Mesendoderm (in vitro differentiated cells): ENCODE data around the gene SUFU.

Experiments used
- DNase-seq: peaks from one replicate; pipeline ENCODE4 v3.0.0; 2013
- H2AK5ac ChIP-seq: 2 replicates; pipeline ENCODE4 v1.6.1; 2013; ENCODE audit warnings: low read length, inconsistent platforms
- H2BK120ac ChIP-seq: 2 replicates; pipeline ENCODE4 v1.6.1; 2013; ENCODE audit warnings: low read depth, mild to moderate bottlenecking, low read length, moderate library complexity, mixed read lengths
- H2BK15ac ChIP-seq: replicated peaks from 2 replicates; pipeline ENCODE4 v1.6.1; 2013; ENCODE audit warnings: low read depth, mild to moderate bottlenecking, moderate library complexity
- H2BK5ac ChIP-seq: 2 replicates; pipeline ENCODE4 v1.6.1; 2013; ENCODE audit warnings: low read length, inconsistent platforms
- H3K18ac ChIP-seq: 2 replicates; pipeline ENCODE4 v1.6.1; 2013; ENCODE audit warnings: mild to moderate bottlenecking, low read length, mixed read lengths
- H3K23ac ChIP-seq: one replicate; pipeline ENCODE4 v1.6.1; 2013; ENCODE audit warnings: low read length
- H3K27ac ChIP-seq: 2 replicates; pipeline ENCODE4 v1.5.1; 2013; ENCODE audit warnings: low read depth, mild to moderate bottlenecking, inconsistent platforms, low read length, moderate library complexity
- H3K27me3 ChIP-seq: 2 replicates; pipeline ENCODE4 v1.6.1; 2013; ENCODE audit warnings: low read length, control low read depth, mild to moderate bottlenecking, inconsistent platforms; ENCODE audit not compliant: insufficient read depth, poor library complexity
- H3K36me3 ChIP-seq: 2 replicates; pipeline ENCODE4 v1.6.1; 2013; ENCODE audit warnings: low read length, inconsistent platforms; ENCODE audit not compliant: control insufficient read depth, insufficient read depth
- H3K4ac ChIP-seq: one replicate; pipeline ENCODE4 v1.6.1; 2013; ENCODE audit warnings: low read depth, mild to moderate bottlenecking, low read length, moderate library complexity
- H3K4me1 ChIP-seq: 2 replicates; pipeline ENCODE4 v1.6.1; 2013; ENCODE audit warnings: low read depth, low read length, inconsistent platforms; ENCODE audit not compliant: control insufficient read depth
- H3K4me2 ChIP-seq: 2 replicates; pipeline ENCODE4 v1.6.1; 2013; ENCODE audit warnings: low read length
- H3K4me3 ChIP-seq: 2 replicates; pipeline ENCODE4 v1.5.1; 2013; ENCODE audit warnings: mild to moderate bottlenecking, low read length
- H3K56ac ChIP-seq: one replicate; pipeline ENCODE4 v1.6.1; 2013; ENCODE audit warnings: low read length
- H3K79me1 ChIP-seq: 2 replicates; pipeline ENCODE4 v1.6.1; 2013; ENCODE audit warnings: low read length, inconsistent platforms
- H3K79me2 ChIP-seq: 2 replicates; pipeline ENCODE4 v1.6.1; 2013; ENCODE audit warnings: mild to moderate bottlenecking, low read length; ENCODE audit not compliant: control insufficient read depth, insufficient read depth
- H3K9ac ChIP-seq: 2 replicates; pipeline ENCODE4 v1.6.1; 2013; ENCODE audit warnings: low read length, inconsistent platforms
- H4K5ac ChIP-seq: one replicate; pipeline ENCODE4 v1.6.1; 2013; ENCODE audit warnings: low read length
- H4K8ac ChIP-seq: one replicate; pipeline ENCODE4 v1.6.1; 2013; ENCODE audit warnings: low read depth, mild to moderate bottlenecking, control low read depth, low read length, moderate library complexity
- WGBS: extraction: QIAGEN DNeasy Blood & Tissue Kit; methylation state at CpG from one replicate; pipeline ENCODE4 v1.1.7; 2013; ENCODE audit warnings: low lambda C conversion rate, missing lambda C conversion rate; ENCODE audit not compliant: insufficient coverage; ENCODE audit errors: extremely low coverage; 5-methylcytosine and 5-hydroxymethylcytosine counted together

SUFU gene

DNA sequence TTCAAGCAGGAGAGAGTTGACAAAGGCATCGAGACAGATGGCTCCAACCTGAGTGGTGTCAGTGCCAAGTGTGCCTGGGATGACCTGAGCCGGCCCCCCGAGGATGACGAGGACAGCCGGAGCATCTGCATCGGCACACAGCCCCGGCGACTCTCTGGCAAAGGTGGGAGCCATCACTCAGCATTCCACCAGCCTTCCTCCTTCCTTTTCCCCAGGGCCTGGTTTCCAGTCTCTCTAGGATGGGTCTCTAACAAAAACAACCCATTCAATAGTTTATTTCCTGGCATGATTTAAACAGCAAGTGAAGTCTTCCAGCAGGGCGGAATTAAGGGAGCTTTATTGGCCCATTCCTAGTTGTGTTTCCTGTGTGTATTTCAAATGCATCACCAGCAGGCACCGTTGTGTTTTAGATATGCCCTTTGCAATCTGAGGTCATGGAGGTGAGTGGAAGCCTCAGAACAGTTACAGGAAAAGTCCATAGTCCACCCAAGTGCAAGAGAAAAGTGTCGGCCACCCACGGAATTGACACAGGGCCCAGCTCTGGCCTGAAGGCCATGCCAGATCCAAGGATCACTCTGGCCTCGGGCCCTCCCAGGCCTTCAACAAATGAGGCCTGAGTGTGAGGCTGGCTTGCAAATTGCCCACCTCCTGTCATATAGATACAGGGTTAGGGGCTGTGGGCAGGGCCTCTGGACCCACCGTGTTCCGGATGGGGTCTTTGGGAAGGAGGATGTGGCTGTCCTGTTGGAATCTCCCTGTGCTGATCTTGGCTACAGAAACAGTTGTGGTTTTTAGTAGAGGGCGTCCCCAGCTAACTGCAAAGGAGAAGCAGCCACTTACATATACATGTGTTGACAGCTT is 93.6 kb downstream of the SUFU start:
- Histone ChIP-seq H2BK15ac (no peak overlapping the region), H3K4me2 (no peak overlapping the region), H3K4me3 (no peak overlapping the region), H3K79me1 (no peaks in the 10 kb centered on the region), H3K27me3 (no peaks in the 10 kb centered on the region), H2AK5ac (no peak overlapping the region), H2BK5ac (no peak overlapping the region), H3K27ac (no peak overlapping the region), H4K8ac (no peak overlapping the region), H3K4me1 (peaks cover 4% of the 10 kb centered on the region), H3K23ac (no peak overlapping the region), H3K56ac (no peak overlapping the region), H3K18ac (no peak overlapping the region), H3K4ac (no peak overlapping the region), H3K79me2 (no peaks in the 10 kb centered on the region), H2BK120ac (no peak overlapping the region), H3K9ac (no peak overlapping the region), H3K36me3 (no peaks in the 10 kb centered on the region), H4K5ac (no peak overlapping the region)
- DNase-seq: no peak
- no CpG with 5 or more reads among the region's 16 CpGs for WGBS

DNA sequence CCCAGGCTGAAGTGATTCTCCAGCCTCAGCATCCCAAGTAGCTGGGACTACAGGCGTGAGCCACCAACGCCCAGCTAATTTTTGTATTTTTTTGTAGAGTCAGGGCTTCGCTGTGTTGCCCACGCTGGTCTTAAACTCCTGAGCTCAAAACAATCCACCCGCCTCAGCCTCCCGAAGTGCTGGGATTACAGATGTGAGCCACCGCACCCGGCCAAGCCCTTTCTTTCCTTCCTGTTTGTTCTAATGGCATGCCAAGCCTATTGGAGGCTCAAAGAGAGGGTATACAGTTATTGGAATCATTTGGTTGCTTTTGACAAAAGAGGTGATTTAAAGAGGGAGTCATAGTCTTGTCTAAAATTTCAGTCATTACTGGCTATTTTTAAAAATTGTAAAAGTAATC is 94.5 kb downstream of the SUFU start:
- no peak overlapping the region for H4K8ac ChIP-seq
- no peak overlapping the region for H3K56ac ChIP-seq
- H3K18ac ChIP-seq: no peak overlapping the region
- no peak overlapping the region for H4K5ac ChIP-seq
- no peak overlapping the region for H3K9ac ChIP-seq
- H3K27me3 ChIP-seq: no peaks in the 10 kb centered on the region
- no peaks in the 10 kb centered on the region for H3K79me1 ChIP-seq
- no peak for DNase-seq
- no CpG with 5 or more reads among the region's 8 CpGs for WGBS
- H3K4me3 ChIP-seq: no peak overlapping the region
- no peak overlapping the region for H3K4ac ChIP-seq
- no peak overlapping the region for H2BK15ac ChIP-seq
- H2BK5ac ChIP-seq: no peak overlapping the region
- no peak overlapping the region for H3K4me2 ChIP-seq
- H3K79me2 ChIP-seq: no peaks in the 10 kb centered on the region
- H3K23ac ChIP-seq: no peak overlapping the region
- no peaks in the 10 kb centered on the region for H3K36me3 ChIP-seq
- H3K27ac ChIP-seq: no peak overlapping the region
- H2AK5ac ChIP-seq: no peak overlapping the region
- peaks cover 2% of the 10 kb centered on the region for H3K4me1 ChIP-seq
- no peak overlapping the region for H2BK120ac ChIP-seq

DNA sequence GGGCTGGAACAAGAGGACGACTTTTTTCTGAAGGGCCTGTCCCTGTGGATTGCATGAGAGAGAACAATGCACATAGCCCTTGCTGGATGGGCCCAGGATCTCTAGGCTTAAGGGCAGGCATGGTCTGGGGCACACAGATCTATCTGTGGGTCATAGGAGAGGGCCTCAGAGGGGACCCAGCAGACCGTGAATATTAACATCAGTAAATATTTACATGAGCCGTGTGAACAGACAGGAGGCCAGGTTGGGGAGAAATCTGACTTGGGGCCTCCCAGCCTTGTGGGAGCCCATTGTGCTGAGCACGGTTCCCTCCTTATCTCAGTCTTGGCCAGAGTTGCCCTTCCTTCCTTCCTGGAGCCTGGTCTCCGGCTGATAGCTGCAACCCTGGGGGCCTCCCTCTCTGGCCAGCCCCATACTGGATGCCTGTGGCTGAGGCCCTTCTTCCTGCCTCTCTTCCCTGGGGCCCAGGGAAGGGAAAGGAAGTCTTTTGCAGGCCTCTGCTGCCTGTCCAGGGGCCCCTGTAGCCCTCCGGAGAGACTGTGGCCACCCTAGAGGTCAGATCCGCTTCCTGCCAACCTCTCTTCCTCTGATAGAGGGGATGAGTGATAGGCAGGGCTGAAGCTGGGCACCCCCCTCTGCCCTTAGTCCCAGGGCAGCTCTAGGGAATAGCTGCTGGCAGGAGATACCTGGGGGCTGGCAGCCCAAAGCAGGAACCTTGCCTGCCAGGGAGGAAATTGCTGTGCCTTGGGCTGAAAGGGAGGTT is 96.0 kb downstream of the SUFU start:
- H4K5ac ChIP-seq: no peak overlapping the region
- no peaks in the 10 kb centered on the region for H3K36me3 ChIP-seq
- H3K4me1 ChIP-seq: no peaks in the 10 kb centered on the region
- no peak overlapping the region for H2BK5ac ChIP-seq
- H3K9ac ChIP-seq: no peak overlapping the region
- no peaks in the 10 kb centered on the region for H3K79me1 ChIP-seq
- H3K27ac ChIP-seq: peak overlapping the region; percentile 45
- no peaks in the 10 kb centered on the region for H3K27me3 ChIP-seq
- H3K4me3 ChIP-seq: no peak overlapping the region
- no CpG with 5 or more reads among the region's 7 CpGs for WGBS
- H2AK5ac ChIP-seq: no peak overlapping the region
- H3K4me2 ChIP-seq: no peak overlapping the region
- no peak overlapping the region for H3K18ac ChIP-seq
- peak overlapping the region; percentile 27 for H3K56ac ChIP-seq
- no peak overlapping the region for H4K8ac ChIP-seq
- DNase-seq: no peak
- no peak overlapping the region for H3K23ac ChIP-seq
- no peak overlapping the region for H3K4ac ChIP-seq
- H3K79me2 ChIP-seq: no peaks in the 10 kb centered on the region
- no peak overlapping the region for H2BK120ac ChIP-seq
- no peak overlapping the region for H2BK15ac ChIP-seq

DNA sequence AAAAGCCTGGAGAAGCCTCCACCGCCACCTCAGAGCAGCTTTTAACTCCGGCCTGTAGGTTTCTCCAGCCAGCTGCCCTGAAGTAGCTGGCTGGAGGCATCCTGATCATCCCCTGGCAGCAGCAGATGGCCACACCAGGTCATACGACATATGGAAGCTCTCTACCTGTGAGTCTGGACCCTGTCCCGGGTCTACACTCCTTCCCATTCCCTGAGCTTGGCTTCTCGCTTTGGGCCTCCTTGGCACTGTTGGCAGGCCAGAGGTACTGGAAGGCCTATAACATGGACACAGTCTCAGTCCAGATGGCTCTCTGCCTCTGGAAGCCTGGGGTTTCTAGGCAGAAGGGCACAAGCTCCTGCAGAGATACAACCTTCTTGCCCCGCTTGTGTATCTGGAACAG is 97.0 kb downstream of the SUFU start:
- Histone ChIP-seq H3K27me3 (no peaks in the 10 kb centered on the region), H2BK120ac (no peak overlapping the region), H4K5ac (no peak overlapping the region), H2BK15ac (no peak overlapping the region), H3K4me1 (no peaks in the 10 kb centered on the region), H2BK5ac (no peak overlapping the region), H3K23ac (no peak overlapping the region), H3K36me3 (no peaks in the 10 kb centered on the region), H4K8ac (no peak overlapping the region), H3K79me2 (no peaks in the 10 kb centered on the region), H3K4ac (no peak overlapping the region), H3K56ac (no peak overlapping the region), H3K4me3 (no peak overlapping the region), H3K9ac (no peak overlapping the region), H2AK5ac (no peak overlapping the region), H3K4me2 (no peak overlapping the region), H3K27ac (no peak overlapping the region), H3K79me1 (no peaks in the 10 kb centered on the region), H3K18ac (no peak overlapping the region)
- no CpG with 5 or more reads among the region's 6 CpGs for WGBS
- DNase-seq: no peak

DNA sequence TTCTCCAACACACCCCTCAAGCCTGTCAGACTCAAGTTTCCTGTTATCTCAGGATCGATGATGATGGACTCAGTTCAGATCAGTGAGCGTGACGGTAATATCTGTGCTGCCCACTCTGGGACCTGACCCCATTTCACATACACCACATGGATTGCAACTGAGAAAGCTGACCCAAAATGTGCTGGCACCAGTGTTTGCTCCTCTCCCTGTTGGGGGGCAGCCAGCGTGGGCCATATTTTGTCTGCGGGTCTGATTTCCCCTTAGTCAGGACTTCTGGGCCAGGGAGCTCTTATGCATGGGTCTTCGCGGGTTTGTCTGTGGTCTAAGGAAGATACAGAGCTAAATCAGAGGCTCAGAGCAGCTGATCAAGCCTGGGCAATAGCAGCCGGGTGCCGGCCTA is 97.9 kb downstream of the SUFU start:
- H2BK15ac ChIP-seq: no peak overlapping the region
- H3K4me1 ChIP-seq: no peaks in the 10 kb centered on the region
- no peak overlapping the region for H3K56ac ChIP-seq
- no peak overlapping the region for H3K23ac ChIP-seq
- H3K18ac ChIP-seq: no peak overlapping the region
- H3K9ac ChIP-seq: no peak overlapping the region
- no peak overlapping the region for H2AK5ac ChIP-seq
- H3K79me2 ChIP-seq: no peaks in the 10 kb centered on the region
- no peak overlapping the region for H4K5ac ChIP-seq
- H2BK5ac ChIP-seq: no peak overlapping the region
- no peak overlapping the region for H2BK120ac ChIP-seq
- no peak overlapping the region for H3K4ac ChIP-seq
- no peak overlapping the region for H3K4me2 ChIP-seq
- no peak overlapping the region for H3K27ac ChIP-seq
- no peaks in the 10 kb centered on the region for H3K36me3 ChIP-seq
- no peaks in the 10 kb centered on the region for H3K79me1 ChIP-seq
- H3K4me3 ChIP-seq: no peak overlapping the region
- H3K27me3 ChIP-seq: no peaks in the 10 kb centered on the region
- H4K8ac ChIP-seq: no peak overlapping the region
- no peak for DNase-seq
- no CpG with 5 or more reads among the region's 9 CpGs for WGBS
